GM12892 (cell line): Measurements from ENCODE around the gene TXNDC5.

Source experiments
- DNase-seq: peaks from one replicate; pipeline ENCODE4 v3.0.0; 2011; ENCODE audit not compliant: insufficient read length
- FAIRE-seq: peaks from 2 replicates; lab custom pipeline; 2011; peaks lifted over from hg19 to GRCh38; lab: Jason Lieb, UNC
- POLR2A ChIP-seq: IDR thresholded peaks from 2 replicates; pipeline ENCODE4 v1.6.1; 2011; ENCODE audit warnings: low read depth, low read length, control low read depth
- POLR2AphosphoS5 ChIP-seq: IDR thresholded peaks from 2 replicates; pipeline ENCODE4 v1.6.1; 2011; ENCODE audit warnings: low read depth, low read length, control low read depth
- TAF1 ChIP-seq: IDR thresholded peaks from 2 replicates; pipeline ENCODE4 v1.6.1; 2011; ENCODE audit warnings: low read depth, mild to moderate bottlenecking, control low read depth, low read length, borderline replicate concordance

Gene TXNDC5

GRCh38 chr6:7833751-7834070 is 76.9 kb downstream of the TXNDC5 start:
- TF ChIP-seq TAF1 (no peak), POLR2AphosphoS5 (no peak), POLR2A (no peak)
- FAIRE-seq (no peak), DNase-seq (no peak)

- no peak for TF ChIP-seq POLR2A
- TF ChIP-seq TAF1 = no peak
- no peak for TF ChIP-seq POLR2AphosphoS5
- no peak for FAIRE-seq
- DNase-seq = no peak
Observed at GRCh38 chr6:7832904-7833750, 77.5 kb downstream of the TXNDC5 start.
